OCI-LY3 (cell line): ENCODE measurements around the gene CCL16.
"Not testable (repeated sequence)": the region's sequence is repeated elsewhere in the genome, so short reads cannot be mapped to it uniquely, and the experiment has no call there.

Source experiments
- H2AFZ ChIP-seq: fragments of 200-600, 300-600 bp; shearing (Covaris generic); 2 replicates; pipeline ENCODE4 v1.6.0; 2014; ENCODE audit warnings: antibody characterized with exemption, low read depth, low read length
- H3K27ac ChIP-seq: fragments of 200-600, 300-600 bp; sonication (generic); 2 replicates; pipeline ENCODE4 v1.5.1; 2014; ENCODE audit warnings: mild to moderate bottlenecking, low read length, moderate library complexity, mixed read lengths
- H3K27me3 ChIP-seq: fragments of 200-600, 300-600 bp; sonication (generic); 2 replicates; pipeline ENCODE4 v1.6.1; 2014; ENCODE audit warnings: low read depth, low read length, mixed read lengths
- H3K36me3 ChIP-seq: fragments of 200-600, 300-600 bp; sonication (generic); replicated peaks from 2 replicates; pipeline ENCODE3; 2014; ENCODE audit warnings: low read depth, low read length, mixed read lengths
- H3K4me1 ChIP-seq: fragments of 300-600, 200-600 bp; sonication (generic); 2 replicates; pipeline ENCODE4 v1.6.1; 2014; ENCODE audit warnings: low read length, mixed read lengths
- H3K4me2 ChIP-seq: fragments of 200-600, 300-600 bp; sonication (generic); 2 replicates; pipeline ENCODE4 v1.6.1; 2014; ENCODE audit warnings: low read length, mixed read lengths
- H3K4me3 ChIP-seq: fragments of 300-600, 200-600 bp; sonication (generic); 2 replicates; pipeline ENCODE4 v1.5.1; 2014; ENCODE audit warnings: antibody characterized with exemption, mild to moderate bottlenecking, low read length, moderate library complexity
- H3K79me2 ChIP-seq: fragments of 300-600, 200-600 bp; shearing (Covaris generic); 2 replicates; pipeline ENCODE4 v1.6.1; 2014; ENCODE audit warnings: mild to moderate bottlenecking, low read length, mixed read lengths
- H3K9ac ChIP-seq: fragments of 300-600, 200-600 bp; shearing (Covaris generic); 2 replicates; pipeline ENCODE4 v1.6.0; 2014; ENCODE audit warnings: mild to moderate bottlenecking, low read length, moderate library complexity
- H3K9me3 ChIP-seq: fragments of 200-600, 300-600 bp; shearing (Covaris generic); 2 replicates; pipeline ENCODE4 v1.6.1; 2014; ENCODE audit warnings: low read length, mixed read lengths; ENCODE audit not compliant: insufficient read depth
- H4K20me1 ChIP-seq: fragments of 200-600, 300-600 bp; sonication (generic); 2 replicates; pipeline ENCODE4 v1.6.1; 2016; ENCODE audit warnings: low read length, mixed read lengths; ENCODE audit not compliant: insufficient read depth
- CTCF ChIP-seq: fragments of 200-600, 300-600 bp; sonication (generic); IDR thresholded peaks from 2 replicates; pipeline ENCODE4 v1.5.1; 2014; ENCODE audit warnings: antibody characterized with exemption, low read length, low read depth
- EZH2phosphoT487 ChIP-seq: fragments of 200-600 bp; shearing (Covaris generic); IDR thresholded peaks from 2 replicates; pipeline ENCODE4 v1.6.1; 2018; ENCODE audit warnings: antibody characterized with exemption, mixed run types, low read depth

Gene CCL16

GRCh38 chr17:36019423-36019822 is 38.1 kb upstream of the CCL16 start:
- H2AFZ ChIP-seq: no peak overlapping the region
- no peak overlapping the region for H3K4me2 ChIP-seq
- no peaks in the 10 kb centered on the region for H4K20me1 ChIP-seq
- H3K27me3 ChIP-seq: peaks cover 19% of the 10 kb centered on the region
- H3K27ac ChIP-seq: no peak overlapping the region
- no peaks in the 10 kb centered on the region for H3K79me2 ChIP-seq
- H3K9ac ChIP-seq: no peak overlapping the region
- peaks cover 16% of the 10 kb centered on the region for H3K4me1 ChIP-seq
- H3K9me3 ChIP-seq: no peaks in the 10 kb centered on the region
- TF ChIP-seq EZH2phosphoT487 (no peak), CTCF (no peak)
- no peak overlapping the region for H3K4me3 ChIP-seq
- H3K36me3 ChIP-seq: no peaks in the 10 kb centered on the region

- Histone ChIP-seq H4K20me1 (no peaks in the 10 kb centered on the region), H3K9me3 (no peaks in the 10 kb centered on the region), H3K4me3 (no peak within 1 kb of the TSS), H3K4me2 (peak within 1 kb of the TSS; percentile 42), H3K4me1 (peaks cover 16% of the 10 kb centered on the region), H3K79me2 (no peaks in the 10 kb centered on the region), H3K9ac (no peak within 1 kb of the TSS), H3K27me3 (peaks cover 18% of the 10 kb centered on the region), H2AFZ (0 out of 2 replicates have a peak within 1 kb of the TSS, but pooled peaks have one; percentile 7), H3K36me3 (no peaks in the 10 kb centered on the region), H3K27ac (no peak within 1 kb of the TSS)
- TF ChIP-seq CTCF: peak; percentile 16; the same call in 1 of the 2 replicates
- no peak for TF ChIP-seq EZH2phosphoT487
Measured at GRCh38 chr17:36017799-36018198, 36.5 kb upstream of the CCL16 start, which contains the start of gene CCL23. TSS of gene CCL23 (minus strand) at chr17:36017972. CDS start at chr17:36017897, 75 bp downstream.

- Histone ChIP-seq H3K9me3 (no peaks in the 10 kb centered on the region), H3K9ac (no peak overlapping the region), H3K36me3 (no peaks in the 10 kb centered on the region), H3K4me3 (no peak overlapping the region), H3K4me1 (peaks cover 17% of the 10 kb centered on the region), H3K79me2 (no peaks in the 10 kb centered on the region), H2AFZ (no peak overlapping the region), H3K4me2 (no peak overlapping the region), H3K27ac (no peak overlapping the region), H4K20me1 (no peaks in the 10 kb centered on the region), H3K27me3 (peaks cover 14% of the 10 kb centered on the region)
- TF ChIP-seq CTCF (no peak), EZH2phosphoT487 (no peak)
Measured at GRCh38 chr17:36016555-36016954, 35.3 kb upstream of the CCL16 start.

GRCh38 chr17:36015895-36016294 is 34.6 kb upstream of the CCL16 start:
- H3K27ac ChIP-seq, H3K36me3 ChIP-seq, H3K9ac ChIP-seq, H4K20me1 ChIP-seq, H3K4me2 ChIP-seq, H3K9me3 ChIP-seq, H3K4me3 ChIP-seq, H3K79me2 ChIP-seq, H2AFZ ChIP-seq: not testable (repeated sequence)
- H3K4me1 ChIP-seq: peaks cover 21% of the 10 kb centered on the region
- peaks cover 14% of the 10 kb centered on the region for H3K27me3 ChIP-seq

- TF ChIP-seq EZH2phosphoT487: no peak
- no peak for TF ChIP-seq CTCF
- peaks cover 21% of the 10 kb centered on the region for H3K4me1 ChIP-seq
- no peak overlapping the region for H3K9ac ChIP-seq
- H3K79me2 ChIP-seq: no peaks in the 10 kb centered on the region
- H3K4me3 ChIP-seq: no peak overlapping the region
- H4K20me1 ChIP-seq: no peaks in the 10 kb centered on the region
- no peak overlapping the region; the same call in 1 of the 2 replicates for H3K4me2 ChIP-seq
- H3K36me3 ChIP-seq: no peaks in the 10 kb centered on the region
- peaks cover 14% of the 10 kb centered on the region for H3K27me3 ChIP-seq
- H3K9me3 ChIP-seq: no peaks in the 10 kb centered on the region
- H2AFZ ChIP-seq: no peak overlapping the region
- no peak overlapping the region for H3K27ac ChIP-seq
Measured at GRCh38 chr17:36014946-36015345, 33.6 kb upstream of the CCL16 start.
